Testis (tissue), 3 donors: ENCODE measurements around the gene GPR146. TPM values are rescaled to one million over a fixed set of nuclear protein-coding genes. Genes with fewer than 3 reads are reported as not detected.

ENCODE experiments used
- DNase-seq: peaks from one replicate; pipeline ENCODE4 v3.0.0-alpha.2; 2019
- H3K27ac ChIP-seq, 2 donors: fragments of 200-600 bp; sonication (generic); one replicate each; pipeline ENCODE4 v1.5.1; 2019
- H3K27me3 ChIP-seq: fragments of 200-600 bp; sonication (generic); one replicate; pipeline ENCODE4 v1.5.1; 2019
- H3K36me3 ChIP-seq: fragments of 200-600 bp; sonication (generic); one replicate; pipeline ENCODE4 v1.5.1; 2017; ENCODE audit warnings: low read depth; ENCODE audit errors: missing control alignments
- H3K4me1 ChIP-seq: fragments of 200-600 bp; sonication (generic); one replicate; pipeline ENCODE4 v1.5.1; 2019
- H3K4me3 ChIP-seq, 2 donors: fragments of 200-600 bp; sonication (generic); one replicate each; pipeline ENCODE4 v1.5.1; 2017 to 2019
- H3K9me3 ChIP-seq: fragments of 200-600 bp; sonication (generic); one replicate; pipeline ENCODE4 v1.5.1; 2017
- CTCF ChIP-seq, 3 experiments: fragments of 450-650 bp in 2 of 3; fragments of 200-600 bp in 1 of 3; sonication (generic) in 1 of 3; IDR thresholded peaks; one replicate each; pipeline ENCODE4 v1.5.1; 2016 to 2019; ENCODE audit warnings: antibody characterized with exemption in 3 of 3, mild to moderate bottlenecking in 2 of 3, moderate library complexity in 1 of 3
- POLR2A ChIP-seq: fragments of 450-650 bp; IDR thresholded peaks from one replicate; pipeline ENCODE4 v1.6.1; 2017; ENCODE audit warnings: antibody characterized with exemption, mild to moderate bottlenecking, moderate library complexity
- WGBS, 2 donors: methylation state at CpG; one replicate each; pipeline ENCODE4 v1.1.5; 2018; 5-methylcytosine and 5-hydroxymethylcytosine counted together
- intact Hi-C: fragments of 100-400 bp; cut with DNase I; formaldehyde crosslinking; loops from one replicate; pipeline ENCODE4 v1.15.1; 2023; ENCODE audit warnings: low total_unique reads
- polyA plus RNA-seq: library from polyadenylated mRNA; stranded (reverse); fragments of 350-450 nt; fragmentation: Illumina TruSeq; extraction: RNeasy Lipid Tissue Mini Kit (QIAGEN cat#74804); gene quantifications from one replicate; pipeline ENCODE4 v1.2.3, GENCODE V29; 2014; ENCODE audit warnings: low read depth, low replicate concordance; ENCODE audit not compliant: insufficient read depth
- total RNA-seq, 2 donors: library from RNA; depleted of rRNA; stranded (reverse); fragments of >200 nt; gene quantifications; one replicate each; pipeline ENCODE4 v1.2.3, GENCODE V29; 2016

Gene GPR146
- total and polyA plus RNA-seq, 3 donors from 2014 or later = 5.3 to 14.4 (median 14.2) TPM

- H3K4me3 ChIP-seq = no peak overlapping the region
- intact Hi-C loops = no loop called here
- no peak for DNase-seq
- WGBS, 2 donors = 89% methylated on average over 14 of the region's 14 CpGs; no CpG with 5 or more reads in 1 of the 2 donors
- TF ChIP-seq CTCF (IDR thresholded peaks at IDR 0.05) (no peak), POLR2A (no peak)
- no peaks in the 10 kb centered on the region for H3K9me3 ChIP-seq
- no peaks in the 10 kb centered on the region for H3K27me3 ChIP-seq
- no peaks in the 10 kb centered on the region for H3K36me3 ChIP-seq
- H3K4me1 ChIP-seq = peaks cover 7% of the 10 kb centered on the region
- H3K27ac ChIP-seq = no peak overlapping the region
Observed at GRCh38 chr7:1068013-1068412, 23.7 kb downstream of the GPR146 start.

- Histone ChIP-seq H3K4me3 (no peak overlapping the region), H3K36me3 (no peaks in the 10 kb centered on the region), H3K9me3 (no peaks in the 10 kb centered on the region), H3K4me1 (peaks cover 7% of the 10 kb centered on the region), H3K27me3 (no peaks in the 10 kb centered on the region), H3K27ac (no peak overlapping the region)
- intact Hi-C loops = no loop called here
- TF ChIP-seq POLR2A (no peak), CTCF (IDR thresholded peaks at IDR 0.05) (no peak)
- WGBS, 2 donors = 83 to 89% methylated on average over 7 to 11 of the region's 11 CpGs
- DNase-seq = no peak
Observed at GRCh38 chr7:1068619-1069018, 24.3 kb downstream of the GPR146 start.

GRCh38 chr7:1070544-1071011, 26.2 kb downstream of the GPR146 start:
- 79 to 82% methylated on average over 29 to 42 of the region's 42 CpGs for WGBS, 2 donors
- Histone ChIP-seq H3K9me3 (no peaks in the 10 kb centered on the region), H3K36me3 (no peaks in the 10 kb centered on the region), H3K4me1 (peaks cover 4% of the 10 kb centered on the region), H3K27me3 (no peaks in the 10 kb centered on the region), H3K27ac (no peak overlapping the region), H3K4me3 (no peak overlapping the region)
- TF ChIP-seq CTCF (IDR thresholded peaks at IDR 0.05) = no peak
- no peak for TF ChIP-seq POLR2A
- intact Hi-C loops = no loop called here
- DNase-seq = no peak

GRCh38 chr7:1071731-1072254, 27.4 kb downstream of the GPR146 start:
- H3K4me1 ChIP-seq = peaks cover 10% of the 10 kb centered on the region
- TF ChIP-seq CTCF (IDR thresholded peaks at IDR 0.05) (no peak), POLR2A (no peak)
- intact Hi-C loops = no loop called here
- DNase-seq = no peak
- H3K27me3 ChIP-seq = no peaks in the 10 kb centered on the region
- no peak overlapping the region for H3K27ac ChIP-seq
- no peaks in the 10 kb centered on the region for H3K36me3 ChIP-seq
- H3K4me3 ChIP-seq = no peak overlapping the region
- H3K9me3 ChIP-seq = no peaks in the 10 kb centered on the region
- WGBS, 2 donors = 93 to 95% methylated on average over 6 to 11 of the region's 19 CpGs
